Occipital lobe (tissue), 2 donors: Measurements from ENCODE around the gene COPG1. TPM values are rescaled to one million over a fixed set of nuclear protein-coding genes. Genes with fewer than 3 reads are reported as not detected.
A peak's percentile ranks its signal among the peaks of the same experiment; 100 is the strongest.

Experiments
- DNase-seq: peaks from one replicate; lab custom pipeline; 2025; lab: John Stamatoyannopoulos, UW
- total RNA-seq: library from RNA; depleted of rRNA; stranded (reverse); fragments of >200 nt; gene quantifications from one replicate; pipeline ENCODE4 v1.2.3, GENCODE V29; 2014

The COPG1 gene
- total RNA-seq, 1 donor from 2014 or later: 117 TPM

DNA sequence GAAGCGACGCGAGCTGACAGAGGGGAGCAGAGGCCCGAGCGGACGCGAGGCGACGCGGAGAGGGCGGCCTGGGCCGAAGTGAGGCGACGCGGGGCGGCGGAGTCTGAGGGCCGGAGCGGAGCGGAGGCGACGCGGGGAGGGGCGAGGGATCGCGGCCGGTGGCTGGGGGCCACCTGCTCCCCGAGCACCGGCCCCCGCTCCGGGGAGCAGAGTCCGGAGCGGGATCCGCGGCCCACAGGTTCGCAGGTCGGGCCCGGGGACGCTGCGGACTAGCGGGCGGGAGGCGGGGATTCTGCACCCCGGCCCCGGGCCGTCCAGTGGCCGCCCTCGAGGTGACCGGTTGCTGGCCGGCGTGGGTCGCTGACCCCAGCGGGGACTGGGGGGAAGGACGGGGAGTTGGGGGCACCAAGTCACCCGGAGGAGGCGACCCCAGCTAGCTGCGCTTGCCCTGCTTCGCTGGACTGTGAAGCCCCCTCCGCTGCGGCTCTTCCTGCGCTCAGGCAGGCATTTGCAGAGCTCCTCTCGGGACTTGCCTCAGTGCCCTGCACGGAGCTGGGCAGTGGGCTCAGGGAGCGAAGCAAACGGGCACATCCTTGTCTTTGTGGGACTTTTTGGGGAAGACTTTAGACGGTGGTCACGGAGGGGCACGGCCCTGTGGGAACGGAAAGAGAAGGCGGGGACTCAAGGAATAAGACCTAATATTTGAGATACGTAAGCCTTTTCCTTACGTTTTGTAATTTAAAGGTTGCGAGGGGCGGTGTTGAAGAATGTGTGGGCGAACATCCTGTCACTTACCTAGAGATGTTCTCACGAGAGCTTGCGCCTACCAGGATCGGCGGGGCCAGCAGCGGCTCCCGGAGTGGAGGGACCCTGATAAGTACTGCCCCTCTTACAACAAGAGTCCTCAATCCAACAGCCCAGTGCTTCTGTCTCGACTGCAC, 29.8 kb downstream of the COPG1 start:
- peak; percentile 5 for DNase-seq

DNA sequence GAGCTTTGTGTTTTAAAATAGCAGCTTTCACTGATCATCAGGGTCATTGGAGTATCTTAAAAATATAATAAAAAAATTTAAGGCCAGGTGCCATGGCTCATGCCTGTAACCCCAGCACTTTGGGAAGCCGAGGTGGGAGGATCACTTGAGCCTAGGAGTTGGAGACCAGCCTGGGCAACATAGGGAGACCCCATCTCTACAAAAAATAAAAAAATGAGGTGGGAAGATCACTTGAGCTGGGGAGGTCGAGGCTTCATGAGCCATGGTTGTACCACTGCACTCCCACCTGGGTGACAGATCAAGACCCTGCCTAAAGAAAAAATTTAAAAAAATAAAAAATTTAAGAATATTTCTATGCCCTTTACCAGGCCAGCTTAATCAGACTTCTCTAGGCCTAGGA, 30.8 kb downstream of the COPG1 start:
- DNase-seq: no peak

DNA sequence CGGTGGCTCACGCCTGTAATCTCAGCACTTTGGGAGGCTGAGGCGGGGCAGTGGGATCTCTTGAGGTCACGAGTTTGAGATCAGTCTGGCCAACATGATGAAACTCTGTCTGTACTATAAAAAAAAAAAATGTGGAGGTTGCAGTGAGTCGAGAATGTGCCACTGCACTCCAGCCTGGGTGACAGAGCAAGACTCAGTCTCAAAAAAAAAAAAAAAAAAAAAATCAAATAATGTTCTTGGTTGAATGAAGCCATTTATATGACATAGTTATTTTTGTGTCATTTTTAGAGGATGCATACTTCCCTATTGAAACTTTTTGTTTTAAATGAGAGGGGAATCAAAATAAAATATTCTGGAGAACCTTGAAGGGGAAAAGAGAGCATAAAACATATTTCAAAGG, 32.3 kb downstream of the COPG1 start:
- DNase-seq: no peak

DNA sequence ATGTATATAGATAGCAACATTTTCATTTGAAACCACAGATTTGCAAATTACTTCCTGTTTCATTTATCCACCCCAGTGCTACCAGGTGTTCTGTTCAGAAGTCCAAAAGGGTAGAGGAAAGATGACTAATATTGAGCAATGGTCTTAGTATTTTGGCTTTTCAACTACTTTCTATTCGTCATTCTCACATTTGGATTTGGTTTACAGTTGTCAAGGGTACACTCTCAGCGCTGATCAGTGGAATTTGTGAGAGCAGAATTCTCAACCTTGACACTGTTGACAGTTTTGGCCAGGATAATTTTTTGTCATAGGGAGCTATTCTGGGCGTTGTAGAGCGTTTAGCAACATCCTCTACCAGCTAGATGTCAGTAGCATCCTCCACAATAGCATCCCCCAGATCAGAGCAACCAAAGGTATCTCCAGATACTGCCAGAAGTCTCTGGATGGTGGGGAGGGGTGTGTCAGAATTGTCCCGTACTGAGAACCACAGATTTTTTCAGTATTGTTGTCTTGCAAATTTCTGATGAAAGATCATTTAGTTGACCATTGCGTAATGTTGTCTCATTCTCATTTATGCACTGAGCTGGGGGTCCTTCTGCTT, 33.4 kb downstream of the COPG1 start:
- DNase-seq: no peak

DNA sequence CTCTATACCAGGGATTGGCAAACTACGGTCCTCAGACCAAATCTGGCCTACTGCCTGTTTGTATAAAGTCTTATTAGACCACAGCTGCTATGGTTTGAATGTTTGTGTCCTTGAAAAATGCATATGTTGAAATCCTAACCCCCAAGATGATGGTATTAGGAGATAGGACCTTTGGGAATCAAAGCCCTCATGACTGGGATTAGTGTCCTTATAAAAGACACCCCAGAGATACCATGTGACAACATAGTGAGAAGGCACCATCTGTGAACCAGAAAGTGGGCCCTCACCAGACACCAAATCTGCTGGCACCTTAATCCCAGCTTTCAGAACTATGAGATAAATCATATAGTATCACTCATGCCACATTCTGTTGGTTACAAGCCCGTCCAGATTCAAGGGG, 36.7 kb downstream of the COPG1 start:
- no peak for DNase-seq

DNA sequence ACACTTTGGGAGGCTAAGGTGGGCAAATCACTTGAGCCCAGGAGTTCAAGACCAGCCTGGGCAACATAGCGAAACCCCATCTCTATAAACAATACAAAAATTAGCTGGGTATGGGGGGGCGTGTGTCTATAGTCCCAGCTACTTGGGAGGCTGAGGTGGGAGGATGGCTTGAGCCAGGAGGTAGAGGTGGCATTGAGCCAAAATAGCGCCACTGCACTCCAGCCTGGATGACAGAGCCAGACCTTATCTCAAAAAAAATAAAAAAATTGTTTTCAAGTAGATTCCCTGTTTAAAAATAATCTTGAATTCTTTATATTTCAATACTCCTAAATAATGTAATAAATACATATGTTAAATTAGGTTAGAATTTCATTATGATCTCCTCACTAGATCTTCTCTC, 39.0 kb downstream of the COPG1 start:
- no peak for DNase-seq

DNA sequence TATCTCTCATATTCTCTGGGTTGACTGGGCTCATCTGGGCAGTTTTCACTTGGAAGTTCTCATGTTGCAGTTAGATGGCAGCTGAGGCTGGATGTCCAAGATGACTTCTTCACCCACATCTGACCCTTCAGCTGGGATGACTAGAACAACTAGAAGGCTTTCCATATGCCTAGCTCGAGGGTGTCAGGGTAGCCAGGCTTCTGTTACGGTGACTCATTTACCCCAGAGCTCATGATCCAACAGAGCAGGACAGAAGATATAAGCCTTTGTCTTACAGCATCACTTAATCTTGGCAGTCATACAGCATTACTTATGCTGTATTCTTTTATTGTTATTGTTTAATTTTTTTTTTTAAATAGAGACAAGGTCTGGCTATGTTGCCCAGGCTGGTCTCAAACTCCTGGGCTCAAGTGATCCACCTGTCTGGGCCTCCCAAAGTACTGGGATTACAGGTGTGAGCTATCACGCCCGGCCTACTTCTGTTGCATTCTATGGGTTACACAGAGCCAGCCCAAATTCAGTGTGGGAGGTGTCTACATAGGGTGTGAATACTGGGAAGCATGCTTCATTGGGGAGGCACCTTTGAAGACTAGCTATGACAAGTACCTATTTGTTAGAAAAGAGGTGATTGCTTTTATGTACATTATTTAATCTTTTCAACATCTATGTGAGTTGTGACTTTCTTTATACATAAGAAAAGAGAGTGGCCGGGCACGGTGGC, 40.0 kb downstream of the COPG1 start:
- DNase-seq: no peak

DNA sequence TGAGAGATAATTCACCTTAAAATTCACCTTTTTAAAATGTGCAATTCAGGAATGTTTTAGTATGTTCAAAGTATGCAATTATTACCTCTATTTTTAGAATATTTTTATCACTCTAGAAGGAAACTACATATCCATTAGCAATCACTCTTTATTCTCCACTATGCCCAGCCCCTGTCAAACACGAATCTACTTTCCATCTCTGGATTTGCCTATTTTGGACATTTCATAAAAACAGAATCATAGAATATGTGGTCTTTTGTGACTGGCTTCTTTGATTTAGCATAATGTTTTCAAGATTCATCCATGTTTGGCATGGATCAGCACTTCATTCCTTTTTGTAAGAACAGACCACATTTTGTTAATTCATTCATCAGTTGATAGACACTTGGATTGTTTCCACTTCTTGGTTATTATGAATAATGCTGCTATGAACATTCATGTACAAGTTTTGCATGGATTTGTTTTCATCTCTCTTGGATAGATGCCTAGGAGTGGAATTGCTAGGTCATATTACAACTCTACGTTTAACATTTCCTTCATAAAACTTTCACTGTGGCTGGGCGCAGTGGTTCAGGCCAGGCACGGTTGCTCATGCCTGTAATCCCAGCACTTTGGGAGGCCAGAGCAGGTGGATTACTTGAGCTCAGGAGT, 42.0 kb downstream of the COPG1 start:
- no peak for DNase-seq

DNA sequence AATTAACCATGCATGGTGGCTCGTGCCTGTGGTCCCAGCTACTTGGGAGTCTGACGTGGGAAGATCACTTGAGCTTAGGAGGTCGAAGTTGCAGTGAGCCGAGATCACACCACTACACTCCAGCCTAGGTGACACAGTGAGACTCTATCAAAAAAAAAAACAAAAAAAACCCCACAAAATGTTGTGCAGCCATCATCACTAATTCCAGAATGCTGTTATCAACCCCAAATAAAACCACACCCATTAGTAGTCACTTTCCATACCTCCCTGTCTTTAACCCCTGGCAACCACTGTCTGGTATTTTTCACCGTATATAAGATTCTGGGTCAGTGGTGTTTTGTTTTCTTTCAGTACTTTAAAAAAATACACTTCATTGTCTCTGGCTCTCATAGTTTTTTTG, 45.9 kb downstream of the COPG1 start:
- DNase-seq: no peak

DNA sequence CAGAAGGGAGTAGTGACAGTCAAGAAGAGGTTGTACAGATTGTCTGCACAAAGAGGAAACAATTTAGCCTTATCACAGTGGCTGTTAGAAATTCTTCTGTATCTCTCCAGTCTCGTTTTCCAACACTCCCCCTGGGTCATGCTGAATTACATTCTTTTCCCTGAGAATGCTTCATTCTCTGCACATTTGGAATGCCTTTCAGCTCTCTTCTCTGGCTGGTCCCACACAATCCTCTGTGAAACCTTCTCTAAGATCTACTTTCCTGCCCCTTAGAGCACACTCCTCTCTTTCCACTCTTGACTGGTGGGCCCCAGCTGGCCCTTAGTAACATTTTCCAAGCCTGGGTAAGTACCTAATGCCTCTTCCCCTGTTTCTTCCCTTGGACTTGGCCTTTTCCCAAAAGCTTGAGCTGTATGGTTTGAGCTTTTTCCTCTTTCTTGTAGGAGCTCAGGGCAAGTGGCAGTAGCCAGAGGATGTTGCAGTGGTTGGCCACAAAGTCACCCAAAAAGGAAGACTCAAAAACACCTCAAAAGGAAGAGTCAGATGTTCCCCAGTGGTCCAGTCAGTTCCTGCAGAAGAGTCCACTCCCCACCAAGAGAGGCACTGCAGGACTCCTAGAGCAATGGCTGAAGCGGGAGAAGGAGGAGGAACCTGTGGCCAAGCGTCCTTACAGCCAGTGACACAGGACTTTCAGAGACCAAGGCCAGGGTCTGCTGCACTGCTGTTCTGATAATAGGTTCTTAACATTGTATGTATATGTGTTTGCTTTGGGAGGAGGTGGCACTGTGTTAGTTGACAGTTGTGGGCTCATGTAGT, 54.9 kb downstream of the COPG1 start:
- DNase-seq: no peak

DNA sequence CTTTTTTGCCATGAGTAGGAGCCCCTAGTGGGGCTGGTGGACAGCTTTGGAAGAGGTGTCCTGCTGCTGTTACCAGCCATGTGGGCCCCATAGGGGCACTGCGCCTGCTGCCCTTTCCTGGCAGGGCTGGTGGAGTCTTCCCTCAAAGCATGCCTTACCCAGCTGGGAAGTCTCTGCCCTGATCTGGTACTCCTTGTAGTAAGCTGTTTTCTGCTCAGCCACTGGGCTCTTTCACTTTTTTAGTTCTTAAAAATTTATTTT, 55.5 kb downstream of the COPG1 start:
- no peak for DNase-seq

DNA sequence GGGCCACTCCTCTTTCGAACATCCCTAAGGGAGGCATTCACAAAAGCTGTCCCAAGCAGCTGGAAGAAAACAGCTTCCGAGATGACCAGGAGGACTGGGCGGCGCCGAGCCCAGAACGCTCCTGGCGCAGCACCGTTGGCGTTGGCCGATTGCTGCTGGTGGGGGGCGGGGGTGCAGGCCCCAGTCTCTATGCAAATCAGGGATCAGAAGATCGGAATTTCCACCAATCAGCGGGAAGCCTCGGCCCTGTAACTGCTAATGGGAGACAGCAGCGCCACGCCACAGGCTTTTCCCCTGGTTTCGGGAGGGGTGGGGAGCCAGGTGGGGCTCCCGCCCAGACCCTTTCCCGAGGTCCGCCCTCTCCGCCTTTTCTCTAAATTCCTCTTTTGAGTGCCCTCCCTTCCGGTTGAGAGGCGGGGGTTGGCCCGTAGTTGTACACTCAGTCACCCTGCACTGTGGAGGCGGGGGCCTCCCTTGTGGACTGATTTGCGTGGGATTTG, 56.2 kb downstream of the COPG1 start:
- peak; percentile 6 for DNase-seq

DNA sequence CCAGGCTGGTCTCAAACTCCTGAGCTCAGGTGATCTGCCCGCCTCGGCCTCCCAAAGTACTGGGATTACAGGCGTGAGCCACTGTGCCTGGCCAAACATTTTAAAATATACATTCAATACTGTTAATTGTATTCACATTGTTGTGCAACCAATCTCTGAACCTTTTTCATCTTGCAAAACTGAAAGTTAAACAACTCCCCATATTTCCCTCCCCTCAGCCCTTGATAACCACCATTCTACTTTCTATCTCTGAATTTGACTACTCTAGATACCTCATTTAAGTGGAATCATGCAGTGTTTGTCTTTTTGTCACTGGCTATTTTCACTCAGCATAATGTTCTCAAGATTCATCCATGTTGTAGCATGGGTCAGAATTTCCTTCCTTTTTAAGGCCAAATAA, 59.2 kb downstream of the COPG1 start:
- DNase-seq: no peak

DNA sequence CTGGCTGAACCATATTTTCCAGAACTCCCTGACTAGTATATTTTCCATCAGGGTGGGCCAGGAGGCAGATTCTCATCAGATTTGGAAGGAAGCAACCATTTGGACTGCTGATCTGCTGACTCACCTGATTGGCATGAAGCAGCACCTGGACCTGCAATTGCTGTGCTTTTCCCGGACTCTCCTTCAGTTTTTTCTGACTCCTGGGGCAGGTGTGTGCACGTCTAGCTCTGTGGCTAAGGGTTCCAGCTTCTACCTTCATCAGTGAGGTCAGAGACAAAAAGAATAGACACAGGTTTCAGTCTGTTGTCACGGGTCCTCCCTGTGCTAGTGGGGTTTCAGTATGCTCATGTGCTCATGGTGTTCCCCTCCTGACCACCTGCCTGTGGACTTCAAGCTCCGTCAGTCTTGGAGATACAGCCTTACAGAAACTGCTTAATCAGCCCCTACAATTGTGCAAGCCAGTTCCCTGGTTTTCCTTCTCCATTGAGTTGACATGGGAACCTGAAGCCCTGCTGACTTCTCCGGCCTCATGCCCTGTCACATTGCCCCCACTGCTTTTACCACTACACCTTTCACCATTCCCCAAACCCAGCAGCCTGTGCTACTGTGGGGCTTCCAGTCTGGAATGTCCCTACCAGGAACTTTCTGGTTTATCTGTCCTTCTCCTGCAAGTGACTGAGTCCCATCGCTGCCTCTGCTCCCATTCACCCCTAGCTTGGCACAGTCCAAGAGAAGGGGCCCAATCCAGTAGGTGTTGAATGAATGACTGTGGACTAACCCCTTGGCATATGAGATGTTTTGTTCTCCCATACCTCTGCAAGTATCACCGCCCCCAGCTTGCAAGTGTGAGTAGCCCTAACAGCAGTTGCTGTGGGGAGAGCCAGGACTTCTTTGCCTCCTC, 61.0 kb downstream of the COPG1 start:
- DNase-seq: no peak

DNA sequence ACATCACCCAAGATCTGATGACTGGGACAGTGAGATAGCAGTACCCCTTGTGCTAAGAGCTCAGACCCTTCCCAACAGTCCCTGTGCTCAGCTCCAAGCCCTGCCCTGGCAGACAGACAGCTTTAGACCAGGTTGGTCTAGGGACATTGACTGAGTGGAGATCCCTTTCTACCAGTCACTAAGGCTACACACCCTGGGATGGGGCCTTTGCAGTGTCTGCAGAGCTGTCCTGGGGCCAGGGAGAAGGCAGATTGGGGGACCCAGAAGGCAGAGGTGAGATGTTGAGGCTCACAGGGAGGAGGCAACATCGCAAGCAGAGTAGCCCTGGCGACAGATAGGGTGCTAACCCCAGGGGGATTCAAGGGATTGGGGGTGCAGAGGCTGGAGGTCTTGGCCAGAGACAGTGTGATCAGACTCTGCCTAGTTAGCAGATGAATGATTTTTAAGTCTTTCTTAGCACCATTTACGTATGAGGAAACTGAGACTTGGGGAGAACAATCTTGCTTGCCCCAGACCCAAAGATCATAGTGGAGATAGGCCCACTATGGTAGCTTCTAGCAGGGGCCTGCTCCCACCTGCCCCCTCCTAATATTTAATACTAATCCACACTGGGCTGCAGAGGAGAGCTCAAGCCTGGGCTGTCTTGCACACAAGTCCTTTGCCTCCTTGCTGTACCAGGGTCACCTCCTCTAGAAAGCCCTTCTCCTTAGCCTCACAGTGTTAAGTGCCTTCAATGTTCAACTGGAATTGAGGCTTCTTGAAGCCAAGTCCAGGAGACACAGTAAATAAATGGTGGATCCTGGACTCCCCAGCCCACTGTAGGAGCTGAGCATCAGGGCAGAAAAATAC, 61.9 kb downstream of the COPG1 start:
- DNase-seq: no peak

DNA sequence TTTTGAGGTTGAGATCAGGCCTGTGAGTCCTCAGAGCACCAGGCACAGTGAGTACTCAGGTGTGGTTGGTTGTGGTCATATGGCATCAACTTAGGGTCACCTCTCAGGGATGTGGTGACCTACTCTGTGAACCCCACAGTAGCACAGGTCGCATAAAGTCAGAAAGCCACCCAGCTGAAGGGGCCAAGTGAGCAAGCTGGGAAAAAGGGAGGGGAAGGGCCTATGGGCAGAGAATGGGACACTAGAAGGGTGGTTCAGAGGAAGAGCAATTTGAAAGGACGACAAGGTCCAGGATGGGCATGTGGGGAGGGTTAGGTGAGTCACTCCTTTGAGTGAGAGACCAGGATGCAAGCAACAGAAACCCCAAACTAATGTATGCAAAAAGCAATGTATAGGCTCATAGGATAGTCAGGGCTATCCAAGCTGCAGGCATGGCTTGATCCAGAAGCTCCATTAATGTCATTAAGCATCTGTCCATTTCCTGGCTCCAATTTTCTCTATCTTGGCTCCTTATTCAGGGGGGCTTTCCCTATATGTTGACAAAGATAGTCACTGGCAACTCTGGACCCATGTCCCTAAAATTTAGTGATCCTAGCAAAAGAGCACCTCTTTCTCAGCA, 62.7 kb downstream of the COPG1 start:
- DNase-seq: no peak

DNA sequence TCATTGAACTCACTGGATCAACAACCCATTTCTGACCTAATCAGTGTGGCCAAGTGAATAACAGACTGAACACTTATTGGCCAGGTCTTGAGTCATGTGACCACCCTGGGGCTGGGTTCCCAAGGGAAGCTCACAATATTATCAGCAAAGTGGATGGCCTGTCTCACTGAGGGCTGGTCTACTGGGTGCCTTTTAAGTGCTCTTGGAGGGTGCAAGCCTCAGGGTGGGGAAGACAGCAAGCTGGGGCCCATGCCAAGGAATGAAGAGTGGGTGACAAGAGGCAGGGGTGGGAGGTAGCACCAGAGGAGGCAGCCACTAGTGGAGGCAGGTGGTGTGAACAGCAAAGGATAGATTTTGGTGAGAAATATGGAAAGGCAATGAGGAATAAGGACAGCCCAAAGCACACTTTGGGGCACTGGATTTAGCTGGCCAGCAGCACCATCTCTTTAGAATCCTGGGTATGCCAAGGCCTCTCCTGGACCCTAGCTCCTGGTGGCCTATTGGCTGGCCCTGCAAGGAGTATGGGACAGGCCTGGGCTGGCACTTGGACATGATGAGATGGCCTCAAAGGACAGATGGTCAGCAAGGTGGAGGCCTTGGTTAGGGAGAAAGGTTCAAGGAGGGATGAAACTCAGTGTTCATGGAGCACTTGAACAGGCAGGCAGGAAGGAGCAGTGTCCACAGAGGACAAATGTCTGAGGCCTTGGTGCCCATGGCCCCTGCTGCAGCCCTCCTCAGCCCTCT, 63.4 kb downstream of the COPG1 start:
- no peak for DNase-seq

DNA sequence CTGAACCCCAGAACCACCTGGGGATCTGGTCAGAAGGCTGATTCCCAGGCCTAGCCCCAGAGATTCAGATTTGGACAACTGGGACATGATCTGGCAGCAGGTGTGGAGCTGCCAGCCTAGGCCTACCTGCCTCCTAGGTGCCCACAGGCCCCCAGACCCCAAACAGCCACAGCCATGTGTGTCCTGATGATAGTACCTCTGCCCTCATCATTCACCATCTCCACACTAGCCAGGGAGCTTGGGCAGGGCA, 63.9 kb downstream of the COPG1 start:
- DNase-seq: no peak
